ENCODE data around the gene KBTBD6.
"Not testable (repeated sequence)": the region's sequence is repeated elsewhere in the genome, so short reads cannot be mapped to it uniquely, and the experiment has no call there.

KBTBD6 gene

GRCh38 chr13:41132512-41133152 lies at the start of gene KBTBD6:
TSS of gene KBTBD6 (minus strand) at chr13:41132802. CDS start at chr13:41132511, 291 bp downstream.
- DNase-seq, result peak; percentile 41

GRCh38 chr13:41182231-41182630 lies 49.6 kb upstream of the KBTBD6 start:
- DNase-seq, result no peak

- no peak for DNase-seq
Observed at GRCh38 chr13:41179593-41180250, 47.1 kb upstream of the KBTBD6 start.

GRCh38 chr13:41178040-41178439 lies 45.4 kb upstream of the KBTBD6 start:
- no peak for DNase-seq

GRCh38 chr13:41177616-41178015 lies 45.0 kb upstream of the KBTBD6 start:
- no peak for DNase-seq

- not testable (repeated sequence) for DNase-seq
Observed at GRCh38 chr13:41175576-41175975, 43.0 kb upstream of the KBTBD6 start.

GRCh38 chr13:41162151-41162550 lies 29.5 kb upstream of the KBTBD6 start:
- DNase-seq, result no peak

GRCh38 chr13:41159174-41159573 lies 26.6 kb upstream of the KBTBD6 start:
- DNase-seq, result no peak

- DNase-seq, result no peak
Observed at GRCh38 chr13:41157048-41157717, 24.6 kb upstream of the KBTBD6 start.

- DNase-seq, result no peak
Observed at GRCh38 chr13:41156620-41157019, 24.0 kb upstream of the KBTBD6 start.

GRCh38 chr13:41154042-41154441 lies 21.4 kb upstream of the KBTBD6 start:
- DNase-seq, result no peak

- DNase-seq, result no peak
Observed at GRCh38 chr13:41152005-41152404, 19.4 kb upstream of the KBTBD6 start.

- DNase-seq, result no peak
Observed at GRCh38 chr13:41150058-41150457, 17.5 kb upstream of the KBTBD6 start.

GRCh38 chr13:41148419-41149283 lies 16.0 kb upstream of the KBTBD6 start:
- no peak for DNase-seq

GRCh38 chr13:41145136-41145908 lies 12.7 kb upstream of the KBTBD6 start:
- DNase-seq, result no peak

- no peak for DNase-seq
Observed at GRCh38 chr13:41144576-41144975, 12.0 kb upstream of the KBTBD6 start.

GRCh38 chr13:41139296-41139966 lies 6.8 kb upstream of the KBTBD6 start:
- no peak for DNase-seq

- DNase-seq, result no peak
Observed at GRCh38 chr13:41137951-41138350, 5.3 kb upstream of the KBTBD6 start.

- DNase-seq, result no peak
Observed at GRCh38 chr13:41137241-41137640, 4.6 kb upstream of the KBTBD6 start.

- DNase-seq, result no peak
Observed at GRCh38 chr13:41136396-41137031, 3.9 kb upstream of the KBTBD6 start.

- DNase-seq, result no peak
Observed at GRCh38 chr13:41133951-41134350, 1.3 kb upstream of the KBTBD6 start.

All from 8988T (cell line).